ENCODE measurements around the gene BAZ2B.

The BAZ2B gene

DNA sequence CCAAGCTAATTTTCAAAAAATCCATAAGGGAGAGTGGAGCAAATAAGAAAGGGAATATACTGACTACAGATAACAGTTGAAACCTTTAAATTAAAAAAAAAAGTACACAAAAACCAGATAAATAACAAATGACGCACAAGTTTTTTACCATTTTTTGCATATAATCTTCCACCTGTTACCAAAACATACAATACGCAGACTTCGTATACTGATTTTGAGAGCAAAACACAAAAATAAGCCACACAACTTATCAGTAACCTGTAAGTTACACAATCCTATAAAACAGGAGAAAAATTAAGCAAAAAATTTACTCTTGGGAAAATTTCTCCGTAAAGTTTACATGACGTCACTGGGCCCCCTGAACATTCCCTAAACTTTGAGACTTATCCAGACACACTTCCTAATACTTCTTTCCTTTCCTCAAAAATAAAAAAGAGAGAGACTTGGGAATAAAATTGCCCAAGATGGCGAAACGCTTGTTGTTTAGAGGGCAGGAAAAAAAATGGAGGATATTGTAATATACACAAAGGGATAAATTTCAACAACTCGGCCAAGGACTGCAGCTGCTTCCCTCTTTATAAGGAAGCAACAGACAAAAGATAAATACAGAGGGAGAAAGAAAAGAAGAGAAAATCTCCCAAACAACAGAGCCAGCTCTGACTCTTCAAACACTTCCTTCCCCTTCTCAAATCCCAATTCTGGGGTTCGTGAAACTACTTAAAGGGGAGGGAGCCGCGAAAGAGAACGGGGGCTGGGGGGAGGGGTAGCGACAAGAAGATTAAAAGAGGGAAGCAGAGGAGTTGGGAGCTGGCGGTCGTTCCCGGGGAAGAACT is 1.6 kb downstream of the BAZ2B start:
- no peak for DNase-seq (ENCODE audit: extremely low read depth, insufficient read length)
- Histone ChIP-seq H3K4me3 (replicated peaks; ENCODE audit: low read depth, low read length) (peak overlapping the region; percentile 87), H3K27me3 (replicated peaks; ENCODE audit: control insufficient read depth, insufficient read depth, low read length) (no peaks in the 10 kb centered on the region), H3K36me3 (ENCODE audit: control insufficient read depth, insufficient read depth, low read length) (no peaks in the 10 kb centered on the region)
- TF ChIP-seq, protein P1, sequence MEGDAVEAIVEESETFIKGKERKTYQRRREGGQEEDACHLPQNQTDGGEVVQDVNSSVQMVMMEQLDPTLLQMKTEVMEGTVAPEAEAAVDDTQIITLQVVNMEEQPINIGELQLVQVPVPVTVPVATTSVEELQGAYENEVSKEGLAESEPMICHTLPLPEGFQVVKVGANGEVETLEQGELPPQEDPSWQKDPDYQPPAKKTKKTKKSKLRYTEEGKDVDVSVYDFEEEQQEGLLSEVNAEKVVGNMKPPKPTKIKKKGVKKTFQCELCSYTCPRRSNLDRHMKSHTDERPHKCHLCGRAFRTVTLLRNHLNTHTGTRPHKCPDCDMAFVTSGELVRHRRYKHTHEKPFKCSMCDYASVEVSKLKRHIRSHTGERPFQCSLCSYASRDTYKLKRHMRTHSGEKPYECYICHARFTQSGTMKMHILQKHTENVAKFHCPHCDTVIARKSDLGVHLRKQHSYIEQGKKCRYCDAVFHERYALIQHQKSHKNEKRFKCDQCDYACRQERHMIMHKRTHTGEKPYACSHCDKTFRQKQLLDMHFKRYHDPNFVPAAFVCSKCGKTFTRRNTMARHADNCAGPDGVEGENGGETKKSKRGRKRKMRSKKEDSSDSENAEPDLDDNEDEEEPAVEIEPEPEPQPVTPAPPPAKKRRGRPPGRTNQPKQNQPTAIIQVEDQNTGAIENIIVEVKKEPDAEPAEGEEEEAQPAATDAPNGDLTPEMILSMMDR (IDR thresholded peaks at IDR 0.05; ENCODE audit: insufficient read depth, low read length, poor library complexity, severe bottlenecking): no peak

DNA sequence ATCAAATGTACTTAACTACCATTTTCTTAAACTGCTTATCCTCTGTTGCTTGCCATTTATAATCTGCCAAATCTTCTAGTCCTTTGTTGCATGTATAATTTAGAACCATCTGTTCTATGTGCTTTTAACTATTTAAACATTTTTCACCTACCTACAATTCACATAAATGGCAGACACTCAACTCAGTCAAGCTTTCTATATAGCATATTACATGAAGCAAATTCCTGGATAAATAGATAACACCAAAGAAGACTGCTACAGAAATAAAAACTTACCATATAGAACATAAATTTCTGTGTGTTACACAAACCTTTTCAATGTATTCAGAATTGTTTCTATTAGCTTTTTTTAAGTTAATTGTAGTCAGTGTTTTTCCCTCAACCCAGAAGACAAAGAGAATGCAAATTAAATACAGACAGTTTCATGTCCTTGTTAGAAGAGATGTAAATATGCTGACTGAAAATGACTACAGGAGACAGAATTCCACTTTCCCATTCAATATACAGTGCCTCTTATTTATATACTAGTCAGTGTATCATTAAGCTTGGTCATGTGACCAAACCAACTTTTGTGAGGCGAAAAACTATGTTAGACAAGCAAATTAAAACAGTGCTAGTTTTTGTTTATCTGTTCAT is 2.6 kb downstream of the BAZ2B start:
- no peaks in the 10 kb centered on the region for H3K27me3 ChIP-seq (replicated peaks; ENCODE audit: control insufficient read depth, insufficient read depth, low read length)
- peak overlapping the region; percentile 87 for H3K4me3 ChIP-seq (replicated peaks; ENCODE audit: low read depth, low read length)
- TF ChIP-seq, protein P1 (IDR thresholded peaks at IDR 0.05; ENCODE audit: insufficient read depth, low read length, poor library complexity, severe bottlenecking): no peak
- DNase-seq (ENCODE audit: extremely low read depth, insufficient read length): peak; percentile 13
- no peaks in the 10 kb centered on the region for H3K36me3 ChIP-seq (ENCODE audit: control insufficient read depth, insufficient read depth, low read length)

DNA sequence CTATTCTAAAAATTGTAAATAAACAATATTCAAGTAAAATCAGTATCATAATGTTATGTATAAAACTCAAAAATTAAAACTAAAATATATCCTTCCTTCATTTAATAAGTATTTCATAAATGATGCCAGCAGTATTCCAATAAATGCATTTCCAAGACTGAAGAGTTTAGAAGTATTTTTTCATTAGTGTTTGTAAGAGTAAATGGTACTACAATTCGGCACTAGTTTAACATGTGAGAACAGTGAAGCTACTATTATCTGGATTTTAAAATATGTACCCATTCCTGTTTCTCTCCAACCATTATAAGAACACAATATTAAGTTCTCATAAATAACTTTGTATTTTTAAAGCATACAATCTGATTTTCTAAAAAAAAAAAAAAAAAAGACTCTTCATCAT is 3.3 kb downstream of the BAZ2B start:
- DNase-seq (ENCODE audit: extremely low read depth, insufficient read length): no peak
- TF ChIP-seq, protein P1 (IDR thresholded peaks at IDR 0.05; ENCODE audit: insufficient read depth, low read length, poor library complexity, severe bottlenecking): no peak
- Histone ChIP-seq H3K36me3 (ENCODE audit: control insufficient read depth, insufficient read depth, low read length) (no peaks in the 10 kb centered on the region), H3K27me3 (replicated peaks; ENCODE audit: control insufficient read depth, insufficient read depth, low read length) (no peaks in the 10 kb centered on the region), H3K4me3 (replicated peaks; ENCODE audit: low read depth, low read length) (no peak overlapping the region)

DNA sequence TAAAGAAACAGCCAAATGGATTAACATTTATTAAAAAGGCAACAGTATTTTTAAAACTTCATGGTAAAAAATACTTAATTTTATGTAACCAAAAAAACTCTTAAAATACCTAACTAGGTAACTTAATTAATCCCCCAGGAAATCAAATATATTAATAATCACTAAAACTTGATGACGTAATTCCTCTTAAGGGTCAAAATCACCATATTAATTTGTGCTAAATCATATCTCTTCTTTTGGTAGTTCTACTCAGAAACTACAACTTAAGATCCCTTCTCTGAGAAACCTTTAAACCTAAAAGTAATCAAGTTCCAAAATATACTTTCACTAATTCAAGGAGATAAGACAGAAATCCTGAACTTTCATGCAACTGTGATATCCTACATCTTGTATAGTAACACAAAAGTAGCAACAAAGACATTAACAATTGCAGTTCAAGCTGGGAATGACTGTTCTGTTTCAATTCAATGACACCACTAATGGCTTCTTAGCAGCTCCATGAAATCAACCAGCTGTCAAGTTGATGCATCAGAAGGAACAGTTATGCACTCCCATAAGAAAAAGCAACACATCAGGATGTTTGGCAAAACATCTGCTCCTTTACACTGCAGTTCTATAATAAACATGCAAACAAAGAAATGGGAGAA is 4.0 kb downstream of the BAZ2B start:
- Histone ChIP-seq H3K36me3 (ENCODE audit: control insufficient read depth, insufficient read depth, low read length) (no peaks in the 10 kb centered on the region), H3K27me3 (replicated peaks; ENCODE audit: control insufficient read depth, insufficient read depth, low read length) (no peaks in the 10 kb centered on the region), H3K4me3 (replicated peaks; ENCODE audit: low read depth, low read length) (no peak overlapping the region)
- TF ChIP-seq, protein P1 (IDR thresholded peaks at IDR 0.05; ENCODE audit: insufficient read depth, low read length, poor library complexity, severe bottlenecking): no peak
- DNase-seq (ENCODE audit: extremely low read depth, insufficient read length): no peak

DNA sequence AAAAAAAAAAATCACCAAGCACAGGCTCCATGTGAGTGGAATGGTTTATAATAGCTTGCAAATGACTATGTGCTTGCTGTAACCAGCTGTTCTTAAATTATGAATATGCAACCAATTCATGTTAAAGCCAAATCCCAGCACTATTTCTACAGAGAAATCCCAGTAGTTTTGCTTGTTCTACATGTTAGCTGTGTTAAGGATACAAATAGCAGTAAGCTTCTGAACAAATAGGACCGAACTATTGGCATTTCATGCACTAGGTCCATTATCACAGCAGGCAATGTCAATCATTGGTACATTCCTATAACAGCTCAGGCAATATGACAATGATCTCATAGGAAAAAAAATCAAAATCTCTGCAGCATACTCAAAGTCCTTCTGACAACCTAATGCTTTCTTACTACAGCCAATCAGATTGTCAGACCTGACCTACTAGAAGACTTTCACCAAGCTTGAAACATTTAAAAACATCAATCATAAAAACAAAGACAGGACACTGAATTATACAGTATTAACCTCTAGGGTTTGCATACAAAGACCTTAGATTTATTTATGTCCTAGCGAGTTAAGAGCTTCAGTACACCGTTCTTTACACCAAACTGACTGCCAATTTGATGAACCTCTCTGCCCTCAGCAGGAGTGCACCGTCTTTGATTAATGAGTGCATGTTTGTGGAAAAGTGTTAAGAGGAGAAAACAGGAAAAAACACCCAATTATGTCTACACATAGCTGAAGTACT is 6.4 kb downstream of the BAZ2B start:
- TF ChIP-seq, protein P1 (IDR thresholded peaks at IDR 0.05; ENCODE audit: insufficient read depth, low read length, poor library complexity, severe bottlenecking): no peak
- Histone ChIP-seq H3K36me3 (ENCODE audit: control insufficient read depth, insufficient read depth, low read length) (no peaks in the 10 kb centered on the region), H3K4me3 (replicated peaks; ENCODE audit: low read depth, low read length) (no peak overlapping the region), H3K27me3 (replicated peaks; ENCODE audit: control insufficient read depth, insufficient read depth, low read length) (no peaks in the 10 kb centered on the region)
- no peak for DNase-seq (ENCODE audit: extremely low read depth, insufficient read length)

All from GM06990 (cell line).